ENCODE data around the gene MFSD6.
"Not testable (repeated sequence)": the region's sequence is repeated elsewhere in the genome, so short reads cannot be mapped to it uniquely, and the experiment has no call there.

The MFSD6 gene
- long read RNA-seq, donor 1, partial matches to known transcripts = 0 of 3 reads
- long read RNA-seq, donor 1, other reads (novel, unspliced or antisense) = 0 of 3 reads
- long read RNA-seq, donor 2, full-length matches to known transcripts = 2 of 2 reads
- long read RNA-seq, donor 2, partial matches to known transcripts = 0 of 2 reads
- long read RNA-seq, donor 2, other reads (novel, unspliced or antisense) = 0 of 2 reads
- long read RNA-seq, donor 3 = 0 reads
- long read RNA-seq, donor 4, partial matches to known transcripts = 0 of 2 reads
- long read RNA-seq, donor 4, other reads (novel, unspliced or antisense) = 0 of 2 reads
- long read RNA-seq, donor 5 = 0 reads
- long read RNA-seq, donor 6, full-length matches to known transcripts = 8 of 13 reads
- long read RNA-seq, donor 6, partial matches to known transcripts = 5 of 13 reads
- long read RNA-seq, donor 6, other reads (novel, unspliced or antisense) = 0 of 13 reads
- long read RNA-seq, donor 7, full-length matches to known transcripts = 8 of 8 reads
- long read RNA-seq, donor 7, partial matches to known transcripts = 0 of 8 reads
- long read RNA-seq, donor 7, other reads (novel, unspliced or antisense) = 0 of 8 reads
- long read RNA-seq, donor 8, full-length matches to known transcripts = 5 of 5 reads
- long read RNA-seq, donor 8, partial matches to known transcripts = 0 of 5 reads
- long read RNA-seq, donor 8, other reads (novel, unspliced or antisense) = 0 of 5 reads

DNA sequence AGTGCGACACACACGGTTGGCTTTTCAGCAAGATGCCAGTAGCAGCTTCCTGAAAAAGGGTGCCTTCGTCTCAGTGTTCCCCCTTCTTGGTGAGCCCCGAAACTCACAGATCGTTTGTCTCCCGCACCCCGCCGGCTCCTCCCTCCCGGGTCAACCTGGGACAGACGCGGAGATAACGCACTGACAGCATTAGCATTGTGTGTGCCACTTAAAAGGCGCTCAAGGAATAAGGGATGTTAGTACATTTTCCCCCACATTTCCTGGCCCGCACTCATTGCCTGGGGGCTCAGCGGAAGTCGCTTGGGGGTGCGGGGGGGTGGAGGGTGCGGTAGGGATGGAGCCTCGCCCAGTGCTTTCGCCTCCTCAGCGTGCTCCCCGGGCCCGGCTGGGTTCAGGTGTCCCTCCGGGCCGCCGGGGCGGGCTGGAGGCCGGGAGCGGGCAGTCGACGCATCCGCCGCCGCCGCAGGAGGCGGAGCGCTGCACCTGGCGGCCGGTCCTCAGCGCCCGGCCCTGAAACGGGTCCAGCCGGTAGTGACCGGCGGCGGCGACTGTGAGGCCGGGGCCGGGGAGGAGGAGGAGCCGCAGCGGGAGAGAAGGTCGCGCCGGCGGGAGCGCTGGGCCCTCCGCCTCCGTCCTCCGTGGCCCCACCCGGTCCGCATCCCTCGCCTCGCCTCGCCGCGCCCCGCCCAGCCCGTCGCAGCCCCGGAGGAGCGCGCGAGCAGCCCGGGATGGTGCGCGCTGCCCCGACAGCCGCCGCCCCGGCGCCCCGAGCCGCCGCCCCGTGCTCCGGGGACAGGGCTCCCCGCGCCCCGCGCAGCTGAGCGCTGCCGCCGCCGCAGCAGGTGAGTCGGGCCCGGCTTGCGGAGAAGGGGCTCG lies at the start of gene MFSD6:
MFSD6 (plus strand) TSS at position 694 of the 876 bp plus-strand sequence. CDS start 27,675 bp downstream, outside the sequence.
- peak; percentile 76 for DNase-seq

DNA sequence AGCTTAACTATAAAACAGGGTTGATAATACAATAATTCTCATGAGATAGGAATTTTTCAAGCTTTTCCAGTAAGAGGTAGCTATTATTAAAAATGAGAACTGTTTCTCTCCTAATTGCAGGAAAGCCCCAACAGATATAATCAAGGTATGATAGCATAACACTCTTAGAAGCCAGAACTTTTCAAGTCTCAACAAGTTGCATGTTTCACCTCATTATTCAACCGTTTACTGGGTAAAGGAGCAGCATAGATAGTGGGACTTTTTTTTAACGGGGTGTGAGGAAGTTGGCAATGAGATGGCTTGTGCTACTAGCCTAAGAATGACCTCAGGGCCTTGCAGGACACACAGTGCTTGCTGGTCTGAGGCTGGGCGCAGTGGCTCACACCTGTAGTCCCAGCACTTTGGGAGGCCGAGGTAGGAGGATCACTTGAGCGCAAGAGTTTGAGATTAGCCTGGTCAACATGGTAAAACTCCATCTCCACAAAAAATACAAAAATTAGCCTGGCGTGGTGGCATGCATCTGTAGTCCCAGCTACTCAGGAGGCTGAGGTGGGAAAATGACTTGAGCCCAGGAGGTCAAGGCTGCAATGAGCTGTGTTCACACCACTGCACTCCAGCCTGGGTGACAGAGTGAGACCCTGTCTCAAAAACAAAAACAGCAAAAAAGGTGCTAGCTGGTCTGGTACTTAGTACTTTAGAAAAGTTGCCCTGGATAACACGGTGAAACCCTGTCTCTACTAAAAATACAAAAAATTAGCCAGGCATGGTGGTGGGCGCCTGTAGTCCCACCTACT lies 49.3 kb upstream of the MFSD6 start:
- DNase-seq = not testable (repeated sequence)

DNA sequence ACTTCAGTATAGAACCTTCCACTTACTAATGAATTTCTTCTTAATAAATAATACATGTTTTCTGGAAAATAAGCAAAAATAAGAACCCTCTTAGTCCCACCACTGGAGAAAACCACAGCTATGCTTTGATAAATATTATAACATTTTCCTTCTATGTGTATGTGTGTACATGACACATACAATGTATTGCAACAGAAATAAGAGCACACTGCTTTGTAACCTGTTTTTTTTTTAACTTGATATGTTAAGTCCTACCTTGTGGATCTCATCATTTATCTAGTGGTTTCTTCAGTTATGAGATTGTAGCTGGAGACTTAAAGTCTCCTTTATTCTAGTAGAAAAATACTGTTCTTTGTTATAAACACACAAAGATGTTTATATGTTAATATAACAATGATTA lies 47.6 kb upstream of the MFSD6 start:
- DNase-seq = no peak

DNA sequence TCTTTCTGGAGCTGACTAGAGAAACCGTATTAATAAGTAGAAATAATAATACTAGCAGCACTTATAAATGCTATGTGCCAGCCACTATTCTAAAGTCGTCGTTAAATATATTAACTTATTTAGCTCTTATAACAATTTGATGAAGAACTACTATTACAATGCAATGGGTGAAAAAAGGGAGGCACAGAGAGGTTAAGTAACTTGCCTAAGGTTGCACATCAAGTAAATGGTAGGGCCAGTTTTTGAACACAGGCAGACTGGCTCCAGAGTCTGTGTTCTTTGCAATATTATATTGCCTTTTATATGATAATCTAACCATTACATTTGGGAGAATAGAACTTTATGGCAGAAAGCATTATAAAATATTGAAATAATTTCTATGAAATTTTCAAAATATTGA lies 47.2 kb upstream of the MFSD6 start:
- no peak for DNase-seq

DNA sequence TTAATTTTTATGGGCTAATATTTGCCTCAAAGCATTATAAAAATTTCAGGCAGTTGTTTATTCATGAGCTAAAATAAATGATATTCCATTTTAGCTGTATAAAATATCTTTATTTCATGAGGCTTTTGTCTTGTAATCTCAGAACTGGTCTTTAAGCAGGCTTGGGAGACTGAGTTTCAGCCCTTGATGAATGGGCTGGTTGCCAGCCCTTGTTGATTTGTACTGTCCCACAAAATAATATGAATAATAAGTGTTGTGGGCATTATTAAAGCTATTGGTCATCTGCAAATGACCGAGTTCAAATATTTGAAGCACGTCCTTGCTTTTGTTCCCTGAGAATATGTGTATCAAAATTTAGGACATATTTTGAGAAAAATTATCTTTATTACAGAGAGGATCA lies 46.6 kb upstream of the MFSD6 start:
- DNase-seq = no peak

DNA sequence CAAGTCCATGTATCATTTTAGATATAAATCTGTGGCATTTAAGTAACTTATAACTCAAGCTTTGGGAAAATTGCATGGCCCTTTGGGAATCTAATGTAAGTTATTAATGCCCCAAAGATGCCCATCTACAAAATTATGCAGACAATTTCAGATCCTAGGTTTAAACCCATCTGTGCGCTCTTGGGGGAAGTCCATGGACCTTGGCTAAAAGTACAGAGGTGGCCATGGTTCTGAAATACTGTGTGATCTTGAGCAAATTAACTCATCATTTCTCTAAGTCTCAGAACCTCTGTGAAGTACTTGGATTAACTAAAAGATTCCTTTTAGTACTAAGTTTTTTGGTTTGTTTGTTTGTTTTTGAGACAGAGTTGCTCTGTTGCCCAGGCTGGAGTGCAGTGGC lies 45.3 kb upstream of the MFSD6 start:
- DNase-seq = no peak

DNA sequence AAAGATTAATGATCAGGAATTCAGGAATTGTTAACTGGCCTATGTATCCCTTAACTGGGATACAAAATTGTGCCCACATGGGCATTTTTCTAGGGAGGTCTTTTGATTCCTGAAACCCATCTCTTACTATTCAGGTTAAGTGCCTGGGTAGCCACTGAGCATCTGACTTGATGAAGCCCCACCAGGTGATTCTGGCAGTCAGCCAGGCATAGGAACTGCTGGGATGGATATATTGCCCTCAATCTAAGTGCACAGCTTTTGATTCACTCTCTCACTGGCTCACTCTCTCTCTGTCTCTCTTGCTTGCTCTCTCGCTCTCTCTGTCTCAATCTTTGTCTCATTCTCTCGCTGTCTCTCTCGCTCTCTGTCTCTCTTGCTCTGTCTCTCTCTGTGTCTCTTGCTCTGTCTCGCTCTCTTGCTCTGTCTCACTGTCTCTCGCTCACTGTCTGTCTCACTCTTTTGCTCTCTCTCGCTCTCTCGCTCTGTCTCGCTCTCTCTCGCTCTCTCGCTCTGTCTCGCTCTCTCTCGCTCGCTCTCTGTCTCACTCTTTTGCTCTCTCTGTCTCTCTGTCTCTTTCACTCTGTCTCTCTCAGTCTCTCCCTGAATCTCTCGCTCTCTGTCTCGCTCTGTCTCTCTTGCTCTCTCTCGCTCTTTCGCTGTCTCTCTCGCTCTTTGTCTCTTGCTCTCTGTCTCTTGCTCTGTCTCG lies 42.5 kb upstream of the MFSD6 start:
- DNase-seq = no peak

DNA sequence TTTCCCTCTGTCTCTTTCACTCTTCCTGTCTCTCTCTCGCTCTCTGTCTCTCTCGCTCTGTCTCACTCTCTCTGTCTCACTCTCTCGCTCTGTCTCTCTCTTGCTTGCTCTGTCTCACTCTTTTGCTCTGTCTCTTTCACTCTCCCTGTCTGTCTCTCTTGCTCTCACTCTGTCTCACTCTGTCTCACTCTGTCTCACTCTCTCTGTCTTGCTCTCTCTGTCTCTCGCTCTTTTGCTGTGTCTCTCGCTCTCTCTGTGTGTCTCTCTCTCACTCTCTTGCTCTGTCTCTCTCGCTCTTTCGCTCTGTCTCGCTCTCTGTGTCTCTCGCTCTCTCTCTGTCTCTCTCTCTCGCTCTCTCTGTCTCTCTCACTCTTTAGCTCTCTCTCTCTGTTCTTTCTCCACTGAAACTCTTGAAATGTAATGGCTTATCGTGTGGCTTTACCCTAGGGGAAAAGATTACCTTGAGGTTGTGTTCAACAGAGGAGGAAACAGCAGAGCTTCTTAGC lies 41.9 kb upstream of the MFSD6 start:
- DNase-seq = no peak

DNA sequence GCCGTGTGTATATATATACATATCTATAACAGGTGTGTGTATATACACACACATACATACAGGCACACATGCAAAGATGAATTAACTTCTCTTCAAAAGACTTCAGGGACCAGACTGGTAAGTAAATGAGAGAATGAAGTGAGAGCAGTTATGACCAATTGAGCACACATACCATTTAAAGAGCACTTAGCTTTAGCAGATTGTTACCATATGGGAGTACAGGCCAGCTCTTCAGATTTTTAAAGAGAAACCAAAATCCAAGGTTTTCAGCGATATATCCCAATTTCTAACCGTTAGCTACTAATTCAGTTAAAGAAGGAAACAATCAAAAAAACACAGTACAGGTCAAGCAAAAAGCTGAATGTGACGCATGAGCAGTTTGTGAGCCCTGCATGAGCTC lies 41.1 kb upstream of the MFSD6 start:
- DNase-seq = no peak

DNA sequence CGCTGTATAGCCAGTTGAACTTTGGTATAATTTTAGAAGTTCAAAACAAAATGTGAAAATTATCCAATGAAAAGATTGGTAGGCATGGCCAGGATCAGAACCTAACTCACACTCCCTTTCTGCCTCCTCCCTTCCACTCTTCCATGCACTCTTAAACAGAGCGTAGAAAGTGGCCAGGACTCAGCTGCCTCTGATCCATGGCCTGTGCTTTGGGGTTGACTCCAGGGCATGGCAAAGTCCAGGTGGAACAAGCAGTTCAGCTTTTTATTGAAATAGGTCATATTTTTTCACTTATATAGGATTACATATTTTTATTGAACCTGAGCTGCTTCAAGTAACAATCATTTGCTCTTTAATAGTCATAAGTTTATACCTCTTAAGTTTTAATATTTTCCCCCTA lies 38.5 kb upstream of the MFSD6 start:
- DNase-seq = no peak

DNA sequence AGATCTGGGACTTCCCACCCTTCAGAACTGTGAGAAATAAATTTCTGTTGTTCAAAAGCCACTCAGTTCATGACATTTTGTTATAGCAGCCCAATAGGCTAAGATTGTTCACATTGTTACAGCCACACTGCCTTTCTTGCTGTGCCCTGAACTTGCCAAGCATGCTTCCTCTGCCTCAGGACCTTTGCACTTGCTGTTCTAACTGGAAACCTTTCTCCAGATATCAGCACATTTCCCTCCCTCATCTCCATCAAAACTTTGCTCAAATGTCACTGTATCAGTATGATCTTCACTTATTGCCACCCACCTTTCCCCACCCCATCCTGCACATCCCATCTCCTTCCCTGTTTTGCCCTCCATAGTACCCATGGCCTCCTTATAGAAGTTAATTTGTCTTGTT lies 32.1 kb upstream of the MFSD6 start:
- no peak for DNase-seq

DNA sequence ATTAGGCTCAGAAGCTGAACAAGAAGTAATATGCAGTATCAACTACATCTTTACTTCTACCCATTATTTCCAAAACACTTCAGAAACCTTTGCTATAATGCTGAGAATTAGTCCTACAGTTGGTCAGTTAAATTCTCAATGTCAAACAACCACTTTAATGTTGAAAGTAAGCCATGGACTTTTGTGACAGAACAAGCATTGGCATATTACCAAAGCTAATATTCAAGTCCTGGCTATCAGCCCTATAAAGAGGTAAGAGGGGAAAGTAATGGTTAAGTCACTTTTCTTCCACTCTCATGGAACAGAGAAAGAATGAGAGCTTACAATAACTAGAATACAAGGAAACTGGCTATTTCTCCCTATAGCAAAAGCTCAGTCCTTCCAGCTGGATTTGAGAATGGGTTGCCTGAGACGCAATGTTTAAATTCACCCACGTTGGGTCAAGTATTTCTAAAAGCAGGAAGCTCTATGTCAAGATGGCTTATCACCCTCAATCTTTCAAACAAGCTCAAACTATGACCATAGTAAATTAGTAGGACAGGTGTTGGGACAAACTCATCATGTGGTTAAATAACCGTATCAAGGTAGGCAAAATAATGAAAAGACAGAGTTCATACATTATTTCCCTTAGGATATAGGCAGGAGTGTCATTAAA lies 31.4 kb upstream of the MFSD6 start:
- no peak for DNase-seq

DNA sequence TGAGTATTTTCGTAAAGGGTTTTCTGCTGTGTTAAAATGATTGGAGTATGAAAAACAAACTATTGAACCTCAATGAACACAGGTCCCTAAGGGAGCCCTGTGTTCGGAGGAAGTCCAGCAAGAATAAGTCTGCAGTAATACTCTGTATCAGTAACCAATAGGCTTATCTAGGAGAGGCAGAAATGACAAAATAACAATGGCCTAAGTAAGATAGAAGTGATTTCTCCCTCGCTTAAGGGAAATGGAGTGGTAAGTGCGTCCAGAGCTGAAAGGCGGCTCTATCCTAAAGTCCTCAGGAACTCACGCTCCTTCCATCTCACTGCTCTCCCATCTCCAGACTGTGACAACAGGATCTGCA lies 29.3 kb upstream of the MFSD6 start:
- DNase-seq = no peak

DNA sequence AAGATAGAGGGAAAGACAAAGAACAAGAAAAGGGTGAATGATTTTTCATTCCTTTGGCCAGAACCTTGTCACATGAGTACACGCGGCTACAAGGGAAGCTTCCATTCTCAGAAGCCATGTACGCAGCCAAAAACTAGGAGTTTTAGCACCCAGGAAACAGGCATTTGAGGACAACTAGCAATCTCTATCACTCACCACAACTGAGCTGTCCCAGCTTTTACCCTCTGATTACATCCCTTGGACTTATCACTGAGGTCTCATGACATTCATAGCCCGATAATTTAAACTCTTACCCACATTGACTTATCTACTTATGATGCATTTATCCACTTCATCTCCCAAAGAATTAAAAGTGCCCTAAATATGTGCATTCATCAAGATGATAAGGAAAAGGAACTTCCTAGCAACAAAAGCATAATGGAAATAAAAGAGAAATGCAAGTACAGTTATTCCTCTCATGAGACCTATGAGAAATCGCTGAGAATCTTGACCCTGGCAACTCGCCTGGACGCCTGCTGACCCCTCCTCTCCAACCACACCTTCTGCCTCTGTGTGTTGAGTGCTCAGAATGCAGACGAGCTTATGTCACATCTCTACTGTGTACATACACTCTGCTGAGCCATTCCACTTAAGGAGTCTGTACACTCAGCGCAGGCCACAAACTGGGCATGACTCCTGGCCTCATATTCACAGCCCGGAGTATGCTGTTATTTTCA lies 28.7 kb upstream of the MFSD6 start:
- no peak for DNase-seq

DNA sequence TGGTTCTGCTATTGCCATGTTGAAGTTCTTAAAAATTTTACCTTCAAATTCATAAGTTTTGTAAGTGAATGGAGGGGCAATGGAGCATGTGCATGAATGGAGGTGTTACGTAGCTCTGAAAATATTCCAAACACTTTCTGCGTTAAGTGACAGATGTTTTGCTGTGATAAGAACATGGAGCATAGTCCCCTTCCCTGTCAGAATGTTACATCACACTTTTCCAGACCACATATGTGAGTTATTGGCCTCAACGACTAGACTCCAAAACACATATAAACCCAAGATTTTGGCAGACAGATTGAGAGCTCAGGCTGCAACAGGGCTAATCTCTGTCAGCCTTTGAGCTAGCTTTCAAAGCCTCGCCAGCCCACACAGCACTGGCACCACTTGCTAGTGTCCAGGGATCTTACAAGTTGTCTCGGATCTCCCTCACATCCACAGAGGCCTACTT lies 27.2 kb upstream of the MFSD6 start:
- DNase-seq = no peak

DNA sequence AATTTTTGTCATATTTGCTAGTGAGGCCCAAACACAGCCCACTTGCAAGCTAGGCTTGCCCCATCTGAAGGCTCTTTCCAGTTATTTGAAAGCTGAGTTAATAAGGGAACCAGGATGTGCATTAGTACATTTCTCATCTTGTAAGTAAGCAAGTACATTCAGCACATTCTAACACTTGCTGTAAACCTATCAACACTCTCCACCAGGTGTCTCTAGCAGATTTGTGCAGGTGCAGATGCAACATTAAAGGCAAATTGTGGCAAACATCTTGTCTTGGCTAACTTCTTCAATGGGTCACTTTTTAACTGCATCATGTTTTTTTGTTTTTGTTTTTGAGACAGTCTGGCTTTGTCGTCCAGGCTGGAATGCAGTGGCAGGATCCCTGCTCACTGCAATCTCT lies 25.3 kb upstream of the MFSD6 start:
- DNase-seq = peak; percentile 7

DNA sequence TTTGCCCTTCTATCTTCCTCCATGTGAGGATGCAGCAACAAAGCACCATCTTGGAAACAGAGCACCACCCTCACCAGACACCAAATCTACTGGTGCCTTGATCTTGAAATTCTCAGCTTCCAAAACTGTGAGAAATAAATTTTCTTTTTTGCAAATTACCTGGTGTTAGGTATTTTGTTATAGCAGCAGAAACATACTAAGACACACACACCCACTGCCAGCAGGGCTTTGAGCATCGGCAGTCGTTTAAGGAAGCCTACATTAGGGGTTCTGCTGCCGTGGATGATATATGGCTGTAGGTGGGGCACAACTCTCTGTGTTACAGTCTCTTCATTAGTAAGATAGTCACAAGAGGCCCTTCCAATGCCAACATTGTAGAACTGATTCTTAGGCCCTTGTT lies 20.7 kb upstream of the MFSD6 start:
- no peak for DNase-seq

DNA sequence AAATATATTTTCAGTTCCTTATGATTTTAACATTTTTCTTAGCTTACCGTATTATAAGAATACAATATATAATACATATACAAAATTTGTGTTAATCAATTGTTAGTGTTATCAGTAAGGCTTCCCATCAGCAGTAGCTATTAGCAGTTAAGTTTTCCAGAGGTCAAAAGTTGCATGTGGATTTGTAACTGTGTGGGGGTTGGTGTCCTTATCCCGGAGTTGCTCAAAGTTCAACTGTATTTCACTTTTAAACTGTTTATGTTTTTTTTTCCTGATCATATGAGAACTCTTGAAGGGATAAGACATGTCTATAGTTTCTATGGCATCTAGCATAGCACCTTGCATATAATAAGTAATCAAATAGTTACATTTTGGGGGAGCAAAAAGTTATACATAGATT lies 11.9 kb upstream of the MFSD6 start:
- DNase-seq = no peak

DNA sequence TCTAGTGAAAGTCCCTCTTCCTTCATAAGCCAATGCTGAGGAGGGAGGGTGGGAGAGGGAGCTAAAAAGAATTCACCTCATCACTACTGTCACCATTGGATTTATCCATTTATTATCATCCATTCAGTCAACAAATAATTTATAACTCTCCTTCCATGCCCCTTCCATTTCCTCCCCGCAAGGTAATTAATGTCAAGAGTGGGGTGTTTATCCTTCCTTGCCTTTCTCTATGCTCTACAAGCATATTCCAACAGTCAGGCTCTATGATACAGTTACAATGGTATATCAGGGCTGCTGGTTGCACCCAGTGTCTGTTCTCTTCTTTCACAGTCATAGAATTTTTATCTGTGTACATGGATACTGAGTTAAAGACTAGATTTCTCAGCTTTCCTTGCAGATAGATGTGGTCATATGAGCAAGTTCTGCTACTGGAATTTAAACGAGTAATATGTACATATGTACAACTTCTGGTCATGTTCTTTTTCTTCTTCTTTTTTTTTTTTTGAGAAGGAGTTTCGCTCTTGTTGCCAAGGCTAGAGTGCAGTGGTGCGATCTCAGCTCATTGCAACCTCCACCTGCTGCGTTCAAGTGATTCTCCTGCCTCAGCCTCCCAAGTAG lies 5.1 kb upstream of the MFSD6 start:
- DNase-seq = no peak

Measured in right kidney (tissue), 9 donors.